GM12878 (cell line): ENCODE results near the gene C4orf33. TPM values are rescaled to one million over a fixed set of nuclear protein-coding genes. Genes with fewer than 3 reads are reported as not detected.

ENCODE experiments used
- ATF7 ChIP-seq: fragments of 450-650 bp; IDR thresholded peaks from 2 replicates; pipeline ENCODE4 v1.6.1; 2016; ENCODE audit warnings: low read depth, mild to moderate bottlenecking
- BCLAF1 ChIP-seq: fragments of 450-650 bp; IDR thresholded peaks from 2 replicates; pipeline ENCODE4 v1.6.1; 2017; ENCODE audit warnings: antibody characterized with exemption, mild to moderate bottlenecking, moderate library complexity
- KDM1A ChIP-seq: fragments of 200-600 bp; sonication (generic); IDR thresholded peaks from 2 replicates; pipeline ENCODE4 v1.6.1; 2016; ENCODE audit warnings: borderline replicate concordance
- NR2F1 ChIP-seq: fragments of 450-650 bp; conservative IDR thresholded peaks from 2 replicates; pipeline ENCODE4 v1.6.1; 2017; ENCODE audit warnings: mild to moderate bottlenecking
- NRF1 ChIP-seq: conservative IDR thresholded peaks from 2 replicates; pipeline ENCODE4 v1.6.1; 2011; ENCODE audit warnings: mild to moderate bottlenecking, low read depth, low read length, improper control_type of control experiment
- PKNOX1 ChIP-seq: fragments of 450-650 bp; IDR thresholded peaks from 2 replicates; pipeline ENCODE4 v1.6.1; 2016; ENCODE audit warnings: mild to moderate bottlenecking
- POLR2AphosphoS5 ChIP-seq: IDR thresholded peaks from 2 replicates; pipeline ENCODE4 v1.6.1; 2011; ENCODE audit warnings: mild to moderate bottlenecking, low read length, inconsistent platforms
- SREBF2 ChIP-seq: IDR thresholded peaks from 2 replicates; pipeline ENCODE4 v1.6.1; 2012; ENCODE audit warnings: mild to moderate bottlenecking, low read length
- SRF ChIP-seq, 2 experiments: IDR thresholded peaks; 2 replicates each; pipeline ENCODE4 v1.6.1; 2011; ENCODE audit warnings: low read depth in 2 of 2, low read length in 2 of 2, mild to moderate bottlenecking in 1 of 2, moderate library complexity in 1 of 2
- SUPT20H ChIP-seq: IDR thresholded peaks from 2 replicates; pipeline ENCODE4 v1.6.1; 2011; ENCODE audit warnings: low read depth, mild to moderate bottlenecking, low read length, moderate library complexity, borderline replicate concordance; ENCODE audit not compliant: control insufficient read depth
- ZNF207 ChIP-seq: fragments of 450-650 bp; IDR thresholded peaks from 2 replicates; pipeline ENCODE4 v1.6.1; 2014; ENCODE audit warnings: antibody characterized with exemption, mild to moderate bottlenecking, borderline replicate concordance
- ZNF24 ChIP-seq: fragments of 450-650 bp; IDR thresholded peaks from 2 replicates; pipeline ENCODE4 v1.6.1; 2017; ENCODE audit warnings: antibody characterized with exemption, mild to moderate bottlenecking
- ZNF384 ChIP-seq: IDR thresholded peaks from 2 replicates; pipeline ENCODE4 v1.6.1; 2012; ENCODE audit warnings: low read depth, mild to moderate bottlenecking, low read length, improper control_type of control experiment, borderline replicate concordance
- polyA plus RNA-seq, 11 experiments: library from polyadenylated mRNA; depleted of rRNA in 4 of 11; unstranded in 6 of 11; stranded (reverse) in 5 of 11; fragments of >200 nt; fragmentation: Nextera tagmentation in 4 of 11; fragmentation: Illumina TruSeq in 1 of 11; extraction: Ambion mirVana in 4 of 11; extraction: Trizol in 1 of 11; gene quantifications; 1 replicate in 1 of 11; 2 replicates in 10 of 11; pipeline versions ENCODE4 v1.2.1 to v1.2.3, GENCODE V29; 2011 to 2016; ENCODE audit warnings: inconsistent platforms in 2 of 11, missing spikeins in 2 of 11, low read depth in 1 of 11
- total RNA-seq, 4 experiments: library from RNA; depleted of rRNA in 3 of 4; stranded (reverse); fragments of >200 nt in 3 of 4; fragmentation: Illumina TruSeq in 1 of 4; extraction: Trizol in 1 of 4; gene quantifications; 2 replicates each; pipeline versions ENCODE4 v1.2.1 to v1.2.3, GENCODE V29; 2013 to 2021
- TF ChIP-seq, protein P1 (sequence below): fragments of 450-650 bp; IDR thresholded peaks from 2 replicates; pipeline ENCODE4 v1.6.1; 2017; ENCODE audit warnings: mild to moderate bottlenecking, moderate library complexity
- TF ChIP-seq, protein P2 (sequence below): fragments of 450-650 bp; IDR thresholded peaks from 2 replicates; pipeline ENCODE4 v1.6.1; 2017; ENCODE audit warnings: mild to moderate bottlenecking, low read depth, inconsistent platforms; ENCODE audit not compliant: poor library complexity, severe bottlenecking

Gene C4orf33
- total and polyA plus RNA-seq, 10 of the 15 experiments (the other 5 are each of a cell fraction or from before 2014, with no cell fraction given), result 10.2 to 29.8 (median 20.3) TPM

DNA sequence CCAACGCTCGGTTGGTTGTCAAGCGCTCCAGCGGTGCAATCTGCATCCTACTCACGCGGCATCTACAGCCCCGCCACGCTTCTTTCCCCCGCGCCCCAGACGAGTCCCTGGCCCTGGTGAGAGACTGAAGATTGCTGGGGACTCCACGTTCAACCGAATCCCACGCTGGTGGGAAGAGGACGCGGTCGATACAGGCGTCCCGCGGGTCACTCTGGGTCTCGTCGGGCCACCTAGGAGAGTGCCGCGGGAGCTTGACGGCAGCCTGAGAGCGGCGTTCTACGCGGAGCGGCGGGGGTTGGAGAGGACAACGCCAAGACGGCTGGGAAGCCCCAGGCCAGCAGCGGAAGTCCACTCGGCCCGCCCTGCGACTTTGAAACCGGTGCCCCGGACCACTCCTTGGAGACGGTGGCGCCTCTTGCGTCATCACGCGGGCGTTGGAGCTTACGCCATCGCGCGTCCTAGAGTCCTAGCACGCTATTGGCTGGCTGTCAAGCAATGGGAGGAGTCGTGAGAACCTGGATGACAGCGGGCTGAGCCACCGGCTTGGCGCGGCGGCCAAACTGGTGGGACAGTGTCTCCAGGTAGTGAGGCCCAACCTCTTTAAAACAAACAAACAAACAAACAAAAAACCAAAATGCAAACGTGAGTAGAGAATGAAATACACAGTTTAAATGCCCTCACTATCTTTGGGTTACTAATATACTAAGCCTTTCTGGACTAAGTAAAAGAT, 2.6 kb upstream of the C4orf33 start, which contains the start of gene SCLT1 (continued):
- TF ChIP-seq SUPT20H, result no peak
- TF ChIP-seq, protein P1, sequence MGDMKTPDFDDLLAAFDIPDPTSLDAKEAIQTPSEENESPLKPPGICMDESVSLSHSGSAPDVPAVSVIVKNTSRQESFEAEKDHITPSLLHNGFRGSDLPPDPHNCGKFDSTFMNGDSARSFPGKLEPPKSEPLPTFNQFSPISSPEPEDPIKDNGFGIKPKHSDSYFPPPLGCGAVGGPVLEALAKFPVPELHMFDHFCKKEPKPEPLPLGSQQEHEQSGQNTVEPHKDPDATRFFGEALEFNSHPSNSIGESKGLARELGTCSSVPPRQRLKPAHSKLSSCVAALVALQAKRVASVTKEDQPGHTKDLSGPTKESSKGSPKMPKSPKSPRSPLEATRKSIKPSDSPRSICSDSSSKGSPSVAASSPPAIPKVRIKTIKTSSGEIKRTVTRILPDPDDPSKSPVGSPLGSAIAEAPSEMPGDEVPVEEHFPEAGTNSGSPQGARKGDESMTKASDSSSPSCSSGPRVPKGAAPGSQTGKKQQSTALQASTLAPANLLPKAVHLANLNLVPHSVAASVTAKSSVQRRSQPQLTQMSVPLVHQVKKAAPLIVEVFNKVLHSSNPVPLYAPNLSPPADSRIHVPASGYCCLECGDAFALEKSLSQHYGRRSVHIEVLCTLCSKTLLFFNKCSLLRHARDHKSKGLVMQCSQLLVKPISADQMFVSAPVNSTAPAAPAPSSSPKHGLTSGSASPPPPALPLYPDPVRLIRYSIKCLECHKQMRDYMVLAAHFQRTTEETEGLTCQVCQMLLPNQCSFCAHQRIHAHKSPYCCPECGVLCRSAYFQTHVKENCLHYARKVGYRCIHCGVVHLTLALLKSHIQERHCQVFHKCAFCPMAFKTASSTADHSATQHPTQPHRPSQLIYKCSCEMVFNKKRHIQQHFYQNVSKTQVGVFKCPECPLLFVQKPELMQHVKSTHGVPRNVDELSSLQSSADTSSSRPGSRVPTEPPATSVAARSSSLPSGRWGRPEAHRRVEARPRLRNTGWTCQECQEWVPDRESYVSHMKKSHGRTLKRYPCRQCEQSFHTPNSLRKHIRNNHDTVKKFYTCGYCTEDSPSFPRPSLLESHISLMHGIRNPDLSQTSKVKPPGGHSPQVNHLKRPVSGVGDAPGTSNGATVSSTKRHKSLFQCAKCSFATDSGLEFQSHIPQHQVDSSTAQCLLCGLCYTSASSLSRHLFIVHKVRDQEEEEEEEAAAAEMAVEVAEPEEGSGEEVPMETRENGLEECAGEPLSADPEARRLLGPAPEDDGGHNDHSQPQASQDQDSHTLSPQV, result no peak
- no peak for TF ChIP-seq BCLAF1
- TF ChIP-seq SRF (IDR thresholded peaks at IDR 0.05; ENCODE audit: low read depth in 2 of 2, low read length in 2 of 2), result no peak
- no peak for TF ChIP-seq ZNF24
- TF ChIP-seq ZNF207, result peak; percentile 59; the same call in 1 of the 2 replicates
- no peak for TF ChIP-seq SREBF2
- TF ChIP-seq NR2F1, result no peak; the same call in 1 of the 2 replicates
- TF ChIP-seq KDM1A, result no peak
- no peak for TF ChIP-seq ZNF384
- TF ChIP-seq ATF7, result peak; percentile 80
- TF ChIP-seq NRF1, result no peak
- peak; percentile 91 for TF ChIP-seq POLR2AphosphoS5
- peak; percentile 91 for TF ChIP-seq PKNOX1
- TF ChIP-seq, protein P2, sequence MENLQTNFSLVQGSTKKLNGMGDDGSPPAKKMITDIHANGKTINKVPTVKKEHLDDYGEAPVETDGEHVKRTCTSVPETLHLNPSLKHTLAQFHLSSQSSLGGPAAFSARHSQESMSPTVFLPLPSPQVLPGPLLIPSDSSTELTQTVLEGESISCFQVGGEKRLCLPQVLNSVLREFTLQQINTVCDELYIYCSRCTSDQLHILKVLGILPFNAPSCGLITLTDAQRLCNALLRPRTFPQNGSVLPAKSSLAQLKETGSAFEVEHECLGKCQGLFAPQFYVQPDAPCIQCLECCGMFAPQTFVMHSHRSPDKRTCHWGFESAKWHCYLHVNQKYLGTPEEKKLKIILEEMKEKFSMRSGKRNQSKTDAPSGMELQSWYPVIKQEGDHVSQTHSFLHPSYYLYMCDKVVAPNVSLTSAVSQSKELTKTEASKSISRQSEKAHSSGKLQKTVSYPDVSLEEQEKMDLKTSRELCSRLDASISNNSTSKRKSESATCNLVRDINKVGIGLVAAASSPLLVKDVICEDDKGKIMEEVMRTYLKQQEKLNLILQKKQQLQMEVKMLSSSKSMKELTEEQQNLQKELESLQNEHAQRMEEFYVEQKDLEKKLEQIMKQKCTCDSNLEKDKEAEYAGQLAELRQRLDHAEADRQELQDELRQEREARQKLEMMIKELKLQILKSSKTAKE, result no peak
